ENCODE data around the gene IRX5.

IRX5 gene

DNA sequence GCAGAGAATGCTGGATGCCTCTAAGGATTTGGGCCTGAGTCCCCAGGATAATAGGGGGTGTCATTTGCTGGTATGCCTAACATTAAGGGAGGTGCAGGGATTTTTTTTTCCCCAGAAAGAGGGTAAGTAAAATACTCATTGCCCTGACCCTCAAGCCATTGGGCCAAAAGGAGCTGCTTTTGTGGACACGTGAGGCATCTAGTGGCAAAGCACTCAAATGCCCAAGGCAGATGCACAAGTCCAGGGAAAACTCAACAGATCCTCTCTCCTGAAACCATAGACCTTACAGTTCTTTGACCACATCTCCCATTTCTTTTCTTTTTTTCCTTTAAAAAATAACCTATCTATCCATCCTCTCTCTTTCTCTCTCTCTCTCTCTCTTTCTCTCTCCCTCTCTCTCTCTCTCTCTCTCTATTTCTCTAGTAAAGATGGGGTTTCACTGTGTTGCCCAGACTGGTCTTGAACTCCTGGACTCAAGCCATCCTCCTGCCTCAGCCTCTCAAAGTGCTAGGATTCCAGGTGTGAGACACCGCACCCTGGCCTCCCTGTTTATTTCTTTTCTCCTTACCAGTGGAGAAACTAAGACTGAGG lies 11.8 kb downstream of the IRX5 start:
- TF ChIP-seq, protein P1, sequence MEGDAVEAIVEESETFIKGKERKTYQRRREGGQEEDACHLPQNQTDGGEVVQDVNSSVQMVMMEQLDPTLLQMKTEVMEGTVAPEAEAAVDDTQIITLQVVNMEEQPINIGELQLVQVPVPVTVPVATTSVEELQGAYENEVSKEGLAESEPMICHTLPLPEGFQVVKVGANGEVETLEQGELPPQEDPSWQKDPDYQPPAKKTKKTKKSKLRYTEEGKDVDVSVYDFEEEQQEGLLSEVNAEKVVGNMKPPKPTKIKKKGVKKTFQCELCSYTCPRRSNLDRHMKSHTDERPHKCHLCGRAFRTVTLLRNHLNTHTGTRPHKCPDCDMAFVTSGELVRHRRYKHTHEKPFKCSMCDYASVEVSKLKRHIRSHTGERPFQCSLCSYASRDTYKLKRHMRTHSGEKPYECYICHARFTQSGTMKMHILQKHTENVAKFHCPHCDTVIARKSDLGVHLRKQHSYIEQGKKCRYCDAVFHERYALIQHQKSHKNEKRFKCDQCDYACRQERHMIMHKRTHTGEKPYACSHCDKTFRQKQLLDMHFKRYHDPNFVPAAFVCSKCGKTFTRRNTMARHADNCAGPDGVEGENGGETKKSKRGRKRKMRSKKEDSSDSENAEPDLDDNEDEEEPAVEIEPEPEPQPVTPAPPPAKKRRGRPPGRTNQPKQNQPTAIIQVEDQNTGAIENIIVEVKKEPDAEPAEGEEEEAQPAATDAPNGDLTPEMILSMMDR (IDR thresholded peaks at IDR 0.05), result no peak

DNA sequence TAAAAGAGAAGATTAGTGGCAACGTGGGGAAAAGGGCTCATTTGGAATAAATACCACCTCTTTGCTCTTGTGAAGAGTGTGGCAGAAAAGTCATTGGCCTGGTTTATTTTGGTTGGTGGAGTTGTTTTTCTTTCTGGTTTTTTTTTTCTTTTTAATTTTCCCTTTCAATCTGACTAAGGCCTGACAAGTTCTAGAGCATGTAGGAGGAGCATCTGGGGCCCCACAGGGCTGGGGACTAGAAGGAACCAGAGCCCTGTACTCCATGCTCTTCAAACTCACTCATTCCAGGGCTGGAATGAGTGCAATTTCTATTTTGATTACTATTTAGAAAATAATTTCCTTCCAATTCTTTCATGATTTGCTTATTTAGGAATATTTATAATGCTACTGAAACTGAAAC lies 13.3 kb downstream of the IRX5 start:
- TF ChIP-seq, protein P1 (IDR thresholded peaks at IDR 0.05), result no peak

DNA sequence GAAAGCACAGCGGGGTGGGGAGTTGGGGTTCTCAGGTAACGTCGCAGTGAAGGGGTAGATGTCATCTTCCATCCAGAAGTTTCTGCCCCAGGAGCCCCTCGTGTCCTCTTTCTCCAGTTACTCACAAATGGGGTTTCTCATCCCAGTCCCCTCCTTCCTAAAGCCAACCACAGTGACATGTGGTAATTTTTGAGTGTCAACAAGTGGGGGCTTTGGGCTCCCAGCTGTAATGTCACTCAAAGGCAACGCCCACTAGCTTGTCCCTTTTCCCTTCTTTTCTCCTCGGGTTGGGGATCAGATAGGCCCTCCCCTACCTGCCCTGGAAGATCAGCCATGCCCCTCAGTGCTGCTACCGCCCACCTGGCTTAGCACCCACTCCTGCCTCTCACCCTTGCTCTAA lies 14.4 kb downstream of the IRX5 start:
- TF ChIP-seq, protein P1 (IDR thresholded peaks at IDR 0.05), result no peak

DNA sequence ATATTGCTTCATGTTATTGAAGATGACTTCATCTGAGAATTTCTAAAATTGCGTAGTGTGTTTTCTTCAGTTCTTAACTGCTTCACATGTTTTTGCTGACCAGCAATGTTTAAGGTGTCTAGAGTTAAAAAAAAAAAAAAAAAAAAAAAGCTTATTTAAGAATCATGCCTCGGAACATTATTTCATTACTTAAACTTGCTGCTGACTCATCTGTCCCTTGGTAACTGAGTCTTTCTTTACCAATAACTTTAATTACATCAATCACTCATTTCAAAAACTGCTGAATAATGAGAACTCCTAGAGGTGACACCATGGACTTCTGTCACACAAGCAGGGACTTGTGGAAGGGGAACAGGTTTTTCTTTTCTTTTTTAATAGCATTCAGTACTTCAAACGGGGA lies 16.2 kb downstream of the IRX5 start:
- TF ChIP-seq, protein P1 (IDR thresholded peaks at IDR 0.05), result no peak

DNA sequence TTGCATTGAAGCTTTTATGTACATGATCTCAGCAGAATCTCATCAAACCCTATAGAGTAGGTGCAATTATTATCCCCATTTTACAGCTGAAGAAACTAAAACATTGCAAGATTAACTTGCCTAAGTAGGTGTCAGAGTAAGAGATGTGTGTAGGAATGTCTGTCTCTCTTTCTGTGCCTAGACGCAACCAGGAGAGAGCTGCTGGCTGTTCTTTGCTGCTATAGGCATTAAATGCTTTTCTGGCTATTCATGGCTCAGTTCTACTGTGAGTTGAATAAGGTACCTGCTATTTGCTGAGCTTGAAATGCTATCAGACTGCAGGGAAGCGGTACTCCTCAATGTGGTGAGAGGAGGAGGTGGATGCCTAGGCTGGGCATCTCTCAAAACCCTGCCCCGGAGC lies 17.0 kb downstream of the IRX5 start:
- TF ChIP-seq, protein P1 (IDR thresholded peaks at IDR 0.05), result no peak

DNA sequence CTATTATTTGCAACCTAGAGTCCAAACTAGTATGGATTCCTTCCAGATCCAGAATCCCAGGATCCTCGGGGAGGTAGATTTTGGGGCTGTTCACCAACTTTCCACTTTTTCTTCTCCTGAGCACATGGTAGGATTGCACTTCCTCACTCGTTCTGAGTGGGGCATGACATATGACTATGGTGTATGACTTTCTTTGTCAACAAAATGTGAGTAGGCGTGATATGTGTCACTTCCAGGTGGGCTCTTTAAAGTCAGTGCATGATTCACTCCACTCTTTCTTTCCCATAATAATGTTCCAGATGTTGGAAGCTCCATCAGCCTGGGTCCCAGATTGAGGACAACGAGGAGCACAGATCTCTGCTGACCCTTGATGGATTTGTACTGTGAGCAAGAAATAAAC lies 21.5 kb downstream of the IRX5 start:
- TF ChIP-seq, protein P1 (IDR thresholded peaks at IDR 0.05), result no peak

DNA sequence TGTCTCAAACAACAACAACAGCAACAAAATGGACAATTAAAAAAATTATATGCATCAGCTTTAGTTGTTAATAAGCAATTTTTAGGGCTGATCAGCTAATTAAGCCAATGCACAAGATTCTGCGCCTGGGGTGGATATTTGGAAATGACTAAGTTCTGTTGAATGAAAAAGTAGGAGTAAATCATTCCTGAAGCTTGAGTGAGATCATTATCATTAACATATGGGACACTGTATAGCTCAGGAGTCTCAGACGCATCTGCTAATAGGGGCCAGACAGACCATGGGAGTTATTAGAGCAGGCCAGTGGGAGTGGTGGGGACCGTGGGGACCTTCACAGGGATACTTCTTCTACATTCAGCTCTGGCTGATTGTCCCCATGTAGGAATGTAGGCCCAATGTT lies 22.8 kb downstream of the IRX5 start:
- TF ChIP-seq, protein P1 (IDR thresholded peaks at IDR 0.05), result no peak

DNA sequence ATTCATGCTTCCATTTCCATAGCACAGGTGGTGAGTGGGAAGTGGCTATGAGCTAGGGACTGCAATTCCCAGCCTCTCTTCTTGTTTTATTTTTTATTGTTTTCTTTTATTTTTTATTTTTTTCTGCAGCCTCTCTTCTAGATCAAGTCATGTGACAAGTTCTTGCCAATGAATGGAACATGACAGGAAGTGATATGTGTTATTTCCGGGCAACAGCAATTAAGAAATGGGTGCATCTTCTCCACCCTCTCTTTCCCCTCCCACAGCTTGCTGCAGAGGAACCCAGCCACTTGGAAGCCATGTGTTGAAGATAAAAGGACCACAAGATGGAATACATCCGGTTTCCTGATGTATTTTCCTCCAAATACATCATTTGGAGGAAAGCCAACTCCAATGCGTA lies 23.6 kb downstream of the IRX5 start:
- TF ChIP-seq, protein P1 (IDR thresholded peaks at IDR 0.05), result no peak
